A673 (cell line): ENCODE measurements around the gene C20orf202.

Source experiments
- CTCF ChIP-seq: fragments of 300-800, 200-600 bp; sonication (generic); conservative IDR thresholded peaks from 2 replicates; pipeline ENCODE4 v1.5.1; 2017; ENCODE audit warnings: low read depth, mild to moderate bottlenecking, antibody characterized with exemption, low read length, moderate library complexity, mixed read lengths
- EZH2 ChIP-seq: fragments of 200-600 bp; sonication (generic); IDR thresholded peaks from 2 replicates; pipeline ENCODE4 v1.6.1; 2017; ENCODE audit warnings: borderline replicate concordance, low read depth, mild to moderate bottlenecking, mixed read lengths, antibody characterized with exemption, low read length; ENCODE audit not compliant: poor library complexity, severe bottlenecking

- TF ChIP-seq CTCF (no peak), EZH2 (no peak)
These were observed 22.3 kb upstream of the C20orf202 start for GRCh38 chr20:1180949-1181348.
